Endothelial cell (in vitro differentiated cells): ENCODE measurements around the gene LHFPL3. TPM values are rescaled to one million over a fixed set of nuclear protein-coding genes. Genes with fewer than 3 reads are reported as not detected.

Experiments used
- DNase-seq: peaks from one replicate; pipeline ENCODE4 v3.0.0; 2021; ENCODE audit warnings: low spot score
- H3K27ac Mint-ChIP-seq: one replicate; pipeline ENCODE4 v1.8.0; 2021; ENCODE audit warnings: mixed read lengths, inconsistent platforms; ENCODE audit not compliant: unreplicated experiment
- H3K27me3 Mint-ChIP-seq: one replicate; pipeline ENCODE4 v1.8.0; 2021; ENCODE audit warnings: mild to moderate bottlenecking, moderate library complexity, mixed read lengths, inconsistent platforms; ENCODE audit not compliant: unreplicated experiment
- H3K36me3 Mint-ChIP-seq: one replicate; pipeline ENCODE4 v1.8.0; 2021; ENCODE audit warnings: mild to moderate bottlenecking, low read depth, mixed read lengths, inconsistent platforms; ENCODE audit not compliant: unreplicated experiment
- H3K4me1 Mint-ChIP-seq: one replicate; pipeline ENCODE4 v1.8.0; 2021; ENCODE audit warnings: mild to moderate bottlenecking, mixed read lengths, inconsistent platforms; ENCODE audit not compliant: unreplicated experiment
- H3K4me3 Mint-ChIP-seq: one replicate; pipeline ENCODE4 v1.8.0; 2021; ENCODE audit warnings: mild to moderate bottlenecking, mixed read lengths, inconsistent platforms; ENCODE audit not compliant: unreplicated experiment
- H3K9me3 Mint-ChIP-seq: one replicate; pipeline ENCODE4 v1.8.0; 2021; ENCODE audit warnings: mixed read lengths, inconsistent platforms; ENCODE audit not compliant: unreplicated experiment
- total RNA-seq: library from RNA; stranded (reverse); fragmentation: NEBNext Ultra II Directional; extraction: Animal tissue kit (Norgen Biotek cat#: 25700); gene quantifications from one replicate; pipeline ENCODE4 v1.2.1, GENCODE V29; 2021; ENCODE audit not compliant: unreplicated experiment
- TF ChIP-seq, protein P1 (sequence below): fragments of 200-600 bp; sonication (generic); IDR thresholded peaks from one replicate; pipeline ENCODE4 v1.5.0; 2021; ENCODE audit warnings: antibody characterized with exemption; ENCODE audit not compliant: unreplicated experiment

The LHFPL3 gene
- total RNA-seq, 1 donor from 2014 or later: not detected

DNA sequence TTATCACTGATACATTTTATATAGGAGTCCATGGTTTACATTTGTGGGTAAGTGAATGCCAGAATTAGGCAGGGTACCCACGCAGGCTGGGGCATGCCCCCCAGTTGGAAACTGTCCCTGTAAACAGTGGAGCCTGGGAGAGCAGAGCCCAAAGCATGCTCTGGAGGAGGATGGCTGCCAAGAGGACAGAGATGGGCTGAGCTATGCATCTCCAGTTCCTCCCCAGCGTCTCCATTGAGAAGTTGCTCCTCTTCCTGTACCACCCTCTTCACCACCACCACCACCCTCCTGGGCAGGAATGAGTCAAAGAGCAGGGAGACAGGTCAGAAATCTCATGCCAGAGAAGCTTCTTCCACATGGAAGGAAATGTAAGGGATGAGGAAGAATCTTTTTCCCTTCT is 617.9 kb downstream of the LHFPL3 start:
- Mint-ChIP-seq H3K27ac (no peak overlapping the region), H3K36me3 (peaks cover 4% of the 10 kb centered on the region), H3K27me3 (peaks cover 7% of the 10 kb centered on the region), H3K4me3 (no peak overlapping the region), H3K9me3 (peaks cover 2% of the 10 kb centered on the region), H3K4me1 (peaks cover 20% of the 10 kb centered on the region)
- DNase-seq: no peak
- TF ChIP-seq, protein P1, sequence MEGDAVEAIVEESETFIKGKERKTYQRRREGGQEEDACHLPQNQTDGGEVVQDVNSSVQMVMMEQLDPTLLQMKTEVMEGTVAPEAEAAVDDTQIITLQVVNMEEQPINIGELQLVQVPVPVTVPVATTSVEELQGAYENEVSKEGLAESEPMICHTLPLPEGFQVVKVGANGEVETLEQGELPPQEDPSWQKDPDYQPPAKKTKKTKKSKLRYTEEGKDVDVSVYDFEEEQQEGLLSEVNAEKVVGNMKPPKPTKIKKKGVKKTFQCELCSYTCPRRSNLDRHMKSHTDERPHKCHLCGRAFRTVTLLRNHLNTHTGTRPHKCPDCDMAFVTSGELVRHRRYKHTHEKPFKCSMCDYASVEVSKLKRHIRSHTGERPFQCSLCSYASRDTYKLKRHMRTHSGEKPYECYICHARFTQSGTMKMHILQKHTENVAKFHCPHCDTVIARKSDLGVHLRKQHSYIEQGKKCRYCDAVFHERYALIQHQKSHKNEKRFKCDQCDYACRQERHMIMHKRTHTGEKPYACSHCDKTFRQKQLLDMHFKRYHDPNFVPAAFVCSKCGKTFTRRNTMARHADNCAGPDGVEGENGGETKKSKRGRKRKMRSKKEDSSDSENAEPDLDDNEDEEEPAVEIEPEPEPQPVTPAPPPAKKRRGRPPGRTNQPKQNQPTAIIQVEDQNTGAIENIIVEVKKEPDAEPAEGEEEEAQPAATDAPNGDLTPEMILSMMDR: no peak

DNA sequence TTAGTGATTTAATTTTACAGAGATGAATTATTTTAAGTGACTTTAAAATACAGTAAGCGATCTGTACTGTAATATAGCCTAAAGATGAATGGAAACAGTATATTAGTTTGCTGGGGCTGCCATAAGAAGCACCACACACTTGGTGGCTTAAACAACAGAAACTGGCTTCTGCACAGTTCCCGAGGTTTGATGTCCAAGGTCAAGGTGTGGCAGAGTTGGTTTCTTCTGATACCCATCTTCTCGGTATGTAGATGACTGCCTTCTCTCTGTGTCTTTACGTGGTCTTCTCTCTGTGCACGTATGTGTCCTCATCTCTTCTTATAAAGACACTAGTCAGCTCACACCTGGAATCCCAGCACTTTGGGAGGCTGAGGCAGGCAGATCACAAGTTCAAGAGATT is 621.6 kb downstream of the LHFPL3 start:
- H3K4me3 Mint-ChIP-seq: no peak overlapping the region
- no peak overlapping the region for H3K27ac Mint-ChIP-seq
- peaks cover 7% of the 10 kb centered on the region for H3K4me1 Mint-ChIP-seq
- peaks cover 2% of the 10 kb centered on the region for H3K27me3 Mint-ChIP-seq
- TF ChIP-seq, protein P1: no peak
- no peak for DNase-seq
- H3K9me3 Mint-ChIP-seq: no peaks in the 10 kb centered on the region
- no peaks in the 10 kb centered on the region for H3K36me3 Mint-ChIP-seq

DNA sequence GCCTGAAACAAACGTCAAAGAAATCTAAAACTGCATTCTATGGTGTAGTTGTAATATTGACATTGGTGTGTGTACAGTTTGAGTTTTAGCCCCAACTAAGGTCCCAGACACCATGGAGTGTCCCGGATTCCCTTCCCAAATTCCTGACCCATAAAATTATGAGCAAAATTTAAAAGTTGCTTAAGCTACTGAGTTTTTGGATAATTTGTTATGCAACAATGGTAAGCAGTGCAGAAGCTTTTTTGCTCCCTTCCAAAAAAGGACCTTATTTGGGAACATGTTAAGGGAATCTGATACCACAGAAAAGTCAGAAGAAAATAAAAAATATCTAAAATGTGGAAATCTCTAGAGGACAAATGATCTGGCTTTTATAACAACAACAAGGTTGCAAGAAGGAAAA is 622.4 kb downstream of the LHFPL3 start:
- TF ChIP-seq, protein P1: no peak
- Mint-ChIP-seq H3K9me3 (no peaks in the 10 kb centered on the region), H3K27ac (no peak overlapping the region), H3K36me3 (no peaks in the 10 kb centered on the region), H3K4me1 (no peaks in the 10 kb centered on the region), H3K4me3 (no peak overlapping the region), H3K27me3 (peaks cover 2% of the 10 kb centered on the region)
- no peak for DNase-seq

DNA sequence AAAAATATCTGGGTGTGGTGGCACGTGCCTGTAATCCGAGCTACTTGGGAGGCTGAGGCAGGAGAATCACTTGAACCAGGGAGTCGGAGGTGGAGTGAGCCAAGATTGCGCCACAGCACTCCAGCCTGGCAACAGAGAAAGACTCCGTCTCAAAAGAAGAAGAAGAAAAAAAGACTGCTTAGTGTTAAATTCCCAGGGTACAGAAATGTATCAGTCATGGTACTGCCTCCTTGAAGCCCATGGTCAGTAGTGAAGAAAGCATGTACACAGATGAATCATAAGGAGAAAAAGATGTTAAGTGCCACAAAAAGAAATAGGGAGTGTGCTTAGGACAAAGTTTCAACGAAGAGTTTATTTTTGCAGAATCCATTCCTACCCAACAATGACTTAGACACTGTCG is 623.1 kb downstream of the LHFPL3 start:
- TF ChIP-seq, protein P1: no peak
- Mint-ChIP-seq H3K4me1 (no peaks in the 10 kb centered on the region), H3K27me3 (peaks cover 2% of the 10 kb centered on the region), H3K36me3 (no peaks in the 10 kb centered on the region), H3K27ac (no peak overlapping the region), H3K9me3 (no peaks in the 10 kb centered on the region), H3K4me3 (no peak overlapping the region)
- no peak for DNase-seq

DNA sequence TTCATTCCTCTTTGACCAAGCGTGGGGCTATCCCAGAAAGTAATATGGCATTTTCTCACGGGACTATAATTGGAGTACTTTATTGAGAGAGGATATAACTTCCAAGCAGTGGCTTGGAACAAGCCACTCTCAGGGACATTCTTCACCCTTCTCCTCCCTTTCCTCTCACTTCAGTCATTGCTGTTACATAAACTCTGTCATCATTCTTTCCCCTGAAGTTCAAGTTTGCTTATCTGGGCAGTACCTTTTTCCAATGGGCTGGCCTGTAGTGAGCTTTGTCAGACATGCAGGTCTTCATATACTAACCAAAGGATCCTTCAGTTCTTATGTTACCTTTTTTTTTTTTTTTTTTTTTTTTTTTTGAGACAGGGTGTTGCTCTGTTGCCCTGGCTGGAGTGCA is 626.9 kb downstream of the LHFPL3 start:
- Mint-ChIP-seq H3K27me3 (no peaks in the 10 kb centered on the region), H3K36me3 (no peaks in the 10 kb centered on the region), H3K4me3 (no peak overlapping the region), H3K4me1 (no peaks in the 10 kb centered on the region), H3K9me3 (no peaks in the 10 kb centered on the region), H3K27ac (no peak overlapping the region)
- no peak for DNase-seq
- TF ChIP-seq, protein P1: no peak

Other genes starting within 250 kb of the LHFPL3 start
- 16.7 TPM for gene ORC5, start 120.6 kb upstream of the LHFPL3 start, total RNA-seq